Motor neuron (in vitro differentiated cells): Measurements from ENCODE around the gene SCRN1. TPM values are rescaled to one million over a fixed set of nuclear protein-coding genes. Genes with fewer than 3 reads are reported as not detected.
"Not testable (repeated sequence)": the region's sequence is repeated elsewhere in the genome, so short reads cannot be mapped to it uniquely, and the experiment has no call there.

Experiments
- ATAC-seq, 8 experiments: fragments of 200-7000 bp; cut with Tn5 transposase; replicated peaks in 6 of 8; 2 replicates each; pipeline ENCODE4 v1.8.0; 2021; ENCODE audit warnings: mild to moderate bottlenecking in 8 of 8, moderate library complexity in 8 of 8
- H3K27ac ChIP-seq, 2 donors: fragments of 250-450 bp; sonication (Bioruptor Pico); 2 replicates each; pipeline ENCODE4 v1.9.0; 2021; ENCODE audit warnings: antibody characterized with exemption in 2 of 2, mild to moderate bottlenecking in 2 of 2, moderate library complexity in 1 of 2
- H3K4me1 ChIP-seq, 2 donors: fragments of 250-450 bp; sonication (Bioruptor Pico); replicated peaks in 1 of 2; 2 replicates each; pipeline ENCODE4 v1.6.1; 2021; ENCODE audit warnings: antibody characterized with exemption in 2 of 2, mild to moderate bottlenecking in 2 of 2, moderate library complexity in 1 of 2
- H3K4me3 ChIP-seq, 5 donors: fragments of 250-450 bp; sonication (Bioruptor Pico); 2 replicates each; pipeline ENCODE4 v1.9.0; 2021; ENCODE audit warnings: antibody characterized with exemption in 5 of 5, mild to moderate bottlenecking in 5 of 5, moderate library complexity in 4 of 5
- WGBS, 10 experiments: fragments of 450-650 bp; shearing (Covaris generic); methylation state at CpG; one replicate each; pipeline ENCODE4 v1.0.0; 2022; 5-methylcytosine and 5-hydroxymethylcytosine counted together
- in situ Hi-C, 9 experiments: fragments of 400-800 bp; cut with MboI; loops; one replicate each; pipeline ENCODE4 v1.15.0; 2021; ENCODE audit warnings: low sequenced_read_pairs in 9 of 9, low pct_unique_long_range_greater_than_20kb in 2 of 9; ENCODE audit not compliant: unreplicated experiment in 9 of 9
- total RNA-seq, 8 experiments: library from RNA; unstranded; fragments of 300-600 nt; gene quantifications; 2 replicates each; pipeline versions ENCODE4 v1.2.3 to v1.2.4, GENCODE V29; 2022

Gene SCRN1
- total RNA-seq, 8 experiments from 2014 or later = 18.1 to 162 (median 106) TPM

- Histone ChIP-seq H3K4me1 (peaks cover 0 to 4% of the 10 kb centered on the region in 2 donors), H3K27ac (no peak overlapping the region), H3K4me3 (no peak overlapping the region)
- WGBS, 10 experiments = 0 to 100% (median 83%) methylated on average over 1 to 3 of the region's 4 CpGs; no CpG with 5 or more reads in 1 of the 10 experiments
- no peak for ATAC-seq
- in situ Hi-C loops = no loop called here
These were observed 75.4 kb downstream of the SCRN1 start for GRCh38 chr7:29914180-29914579.

DNA sequence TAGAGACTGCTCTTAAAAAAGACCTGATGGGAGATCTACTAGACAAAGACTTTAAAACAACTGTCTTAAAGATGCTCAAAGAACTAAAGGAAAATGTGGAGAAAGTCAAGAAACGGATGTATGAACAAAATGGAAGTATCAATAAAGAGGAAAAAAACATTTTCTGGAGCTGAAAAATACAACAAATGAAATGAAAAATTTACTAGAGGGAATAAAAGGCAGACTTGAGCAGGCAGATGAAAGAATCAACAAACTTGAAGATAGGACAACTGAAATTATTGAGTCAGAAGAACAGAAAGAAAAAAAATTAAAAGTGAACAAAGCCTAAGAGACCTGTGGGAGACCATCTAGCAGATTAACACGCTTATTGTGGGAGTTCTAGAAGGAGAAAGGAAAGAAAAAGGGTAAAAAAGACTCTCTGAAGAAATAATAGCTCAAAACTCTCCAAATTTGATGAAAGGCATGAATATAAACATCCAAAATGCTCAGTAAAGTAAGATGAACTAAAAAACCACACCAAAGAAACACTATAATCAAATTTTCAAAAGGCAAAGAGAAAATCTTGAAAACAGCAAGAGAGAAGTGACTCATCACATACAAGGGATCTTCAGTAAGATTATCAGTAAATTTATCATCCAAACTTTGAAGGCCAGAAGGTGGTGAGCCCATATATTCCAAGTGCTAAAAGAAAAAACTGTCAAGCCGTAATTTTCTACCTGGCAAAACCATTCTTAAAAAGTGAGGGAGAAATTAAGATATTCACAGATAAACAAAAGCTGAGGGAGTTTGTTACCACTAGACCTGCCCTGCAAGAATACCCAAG lies 83.2 kb downstream of the SCRN1 start:
- ATAC-seq = no peak
- H3K4me3 ChIP-seq = no peak overlapping the region
- in situ Hi-C loops = no loop called here
- no peak overlapping the region for H3K27ac ChIP-seq
- WGBS, 10 experiments = 24 to 92% (median 73%) methylated on average over 2 to 3 of the region's 3 CpGs
- no peaks in the 10 kb centered on the region for H3K4me1 ChIP-seq

GRCh38 chr7:29900745-29901144 lies 88.9 kb downstream of the SCRN1 start:
- WGBS, 10 experiments = 0 to 67% (median 67%) methylated on average over 1 of the region's 1 CpG; no CpG with 5 or more reads in 7 of the 10 experiments
- Histone ChIP-seq H3K4me1 (no peaks in the 10 kb centered on the region), H3K27ac (no peak overlapping the region), H3K4me3 (no peak overlapping the region)
- no peak for ATAC-seq
- in situ Hi-C loops = no loop called here

GRCh38 chr7:29898301-29898700 lies 91.3 kb downstream of the SCRN1 start:
- no peak overlapping the region for H3K4me3 ChIP-seq
- H3K4me1 ChIP-seq = peaks cover 10 to 17% of the 10 kb centered on the region in 2 donors
- in situ Hi-C loops = no loop called here
- H3K27ac ChIP-seq = no peak overlapping the region
- no peak for ATAC-seq
- WGBS, 10 experiments = 40 to 100% (median 72%) methylated on average over 1 to 4 of the region's 5 CpGs

DNA sequence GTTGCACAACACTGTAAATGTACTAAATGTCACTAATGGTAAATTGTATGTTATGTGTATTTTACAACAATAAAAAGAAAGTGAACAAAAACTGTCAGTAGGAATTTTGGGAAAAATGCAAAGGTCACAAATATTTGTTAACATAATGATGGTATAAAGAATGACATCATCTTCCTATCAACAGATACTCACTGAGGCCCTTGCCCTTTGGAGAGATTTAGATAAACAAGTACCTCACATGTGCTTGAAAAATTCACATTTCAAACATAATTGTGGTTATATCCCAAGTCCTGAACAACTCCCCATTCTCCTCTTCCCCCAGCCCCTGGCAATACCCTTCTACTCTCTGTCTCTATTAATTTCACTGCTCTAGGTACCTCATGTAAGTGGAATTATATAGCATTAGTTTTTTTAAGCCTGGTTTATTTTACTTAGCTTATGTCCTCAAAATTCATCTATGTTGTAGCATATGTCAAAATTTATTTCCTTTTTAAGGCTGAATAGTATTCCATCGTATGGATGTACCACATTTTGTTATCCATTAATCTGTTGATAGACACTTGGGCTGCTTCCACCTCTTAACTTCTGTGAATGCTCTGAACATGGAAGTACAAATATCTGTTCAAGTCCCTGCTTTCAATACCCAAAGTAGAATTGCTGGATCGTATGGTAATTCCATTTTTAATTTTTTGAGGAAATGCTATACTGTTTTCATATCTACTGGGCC lies 92.8 kb downstream of the SCRN1 start:
- no peak for ATAC-seq
- Histone ChIP-seq H3K4me1 (peaks cover 12 to 21% of the 10 kb centered on the region in 2 donors), H3K27ac (no peak overlapping the region), H3K4me3 (no peak overlapping the region)
- in situ Hi-C loops = no loop called here
- 43 to 100% (median 88%) methylated on average over 1 to 2 of the region's 2 CpGs for WGBS, 10 experiments

- Histone ChIP-seq H3K4me1 (peaks cover 12 to 21% of the 10 kb centered on the region in 2 donors), H3K27ac (no peak overlapping the region), H3K4me3 (no peak overlapping the region)
- ATAC-seq = peak in 2 of 8 experiments; percentile 52 to 84
- in situ Hi-C loops = no loop called here
- WGBS, 10 experiments = 0 to 100% (median 70%) methylated on average over 1 to 5 of the region's 6 CpGs; no CpG with 5 or more reads in 2 of the 10 experiments
These were observed 94.0 kb downstream of the SCRN1 start for GRCh38 chr7:29895559-29895958.

DNA sequence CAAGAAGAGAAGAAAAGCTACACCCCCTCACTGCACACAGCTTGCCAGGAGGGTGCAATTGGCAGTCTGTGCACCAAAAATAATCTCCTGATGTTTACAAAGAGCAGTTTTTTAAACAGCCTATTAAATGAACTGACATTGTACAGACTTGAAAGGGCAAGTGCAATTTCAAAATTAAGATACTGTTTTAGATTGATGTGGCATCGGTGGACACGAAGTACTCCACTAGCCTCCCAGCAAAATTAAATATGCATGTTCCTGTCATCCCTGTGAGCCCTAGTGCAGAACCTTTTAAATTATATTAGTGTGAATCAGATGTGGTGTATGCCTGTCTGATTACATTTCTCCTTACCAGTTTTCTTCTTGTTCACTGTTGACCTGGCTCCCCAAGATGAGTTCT lies 95.3 kb downstream of the SCRN1 start:
- H3K4me3 ChIP-seq = no peak overlapping the region
- 14 to 93% (median 71%) methylated on average over 2 of the region's 2 CpGs; no CpG with 5 or more reads in 6 of the 10 experiments for WGBS, 10 experiments
- peaks cover 12 to 21% of the 10 kb centered on the region in 2 donors for H3K4me1 ChIP-seq
- peak in 3 of 8 experiments; percentile 48 to 59 (median 54) for ATAC-seq
- in situ Hi-C loops = no loop called here
- H3K27ac ChIP-seq = no peak overlapping the region

GRCh38 chr7:29893351-29893965 lies 96.1 kb downstream of the SCRN1 start:
- peak; percentile 44 to 88 (median 61) for ATAC-seq
- in situ Hi-C loops = no loop called here
- Histone ChIP-seq H3K4me1 (peaks cover 12 to 21% of the 10 kb centered on the region in 2 donors), H3K27ac (peak overlapping the region; percentile 30 to 48), H3K4me3 (no peak overlapping the region)
- WGBS, 10 experiments = 0 to 67% (median 33%) methylated on average over 1 to 6 of the region's 6 CpGs; no CpG with 5 or more reads in 2 of the 10 experiments

DNA sequence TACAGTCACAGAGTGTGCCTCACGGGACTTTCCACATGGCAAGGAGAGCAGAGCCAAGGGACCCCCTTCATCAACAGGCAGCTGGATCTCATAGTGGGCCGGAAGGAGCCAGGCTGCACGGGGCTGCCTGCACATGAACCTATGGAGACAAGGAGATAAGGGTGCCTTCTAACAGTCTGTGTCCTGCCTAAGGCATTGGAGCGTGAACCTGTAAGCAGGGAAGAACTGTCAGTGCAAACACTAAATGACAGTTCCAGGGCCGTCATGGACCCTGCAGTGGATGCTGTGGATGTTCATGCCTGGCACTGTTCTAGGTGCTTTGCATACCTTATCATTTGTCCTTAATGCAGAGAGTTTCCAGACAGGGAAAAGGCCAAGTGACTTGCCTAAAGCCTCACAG lies 97.4 kb downstream of the SCRN1 start:
- WGBS, 10 experiments = 47 to 100% (median 84%) methylated on average over 1 to 4 of the region's 5 CpGs; no CpG with 5 or more reads in 4 of the 10 experiments

DNA sequence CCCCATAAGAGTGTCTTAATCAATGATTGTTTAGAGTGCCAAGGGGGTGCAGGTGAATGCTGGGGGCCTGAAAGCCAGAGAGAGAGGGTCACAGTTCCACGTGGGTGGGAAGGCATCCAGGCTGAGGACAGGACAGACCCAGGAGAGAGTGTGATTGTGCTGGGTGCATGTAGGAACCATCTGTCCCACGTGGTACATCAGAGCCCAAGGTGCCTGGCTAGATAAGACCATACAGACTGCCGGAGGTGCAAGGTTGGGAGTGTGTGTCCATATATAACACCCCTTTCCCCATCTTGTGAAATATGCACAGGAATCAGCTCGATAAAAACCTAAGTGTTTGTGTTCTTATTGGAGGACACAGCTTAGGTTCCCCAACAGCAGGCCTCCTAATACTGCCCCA lies 97.8 kb downstream of the SCRN1 start:
- in situ Hi-C loops = no loop called here
- no peak for ATAC-seq
- no peak overlapping the region for H3K4me3 ChIP-seq
- 40 to 75% (median 67%) methylated on average over 1 to 3 of the region's 4 CpGs; no CpG with 5 or more reads in 2 of the 10 experiments for WGBS, 10 experiments
- peaks cover 12 to 21% of the 10 kb centered on the region in 2 donors for H3K4me1 ChIP-seq
- H3K27ac ChIP-seq = no peak overlapping the region

More for the DNA sequence above, 97.4 kb downstream of the SCRN1 start:
- Histone ChIP-seq H3K4me3 (no peak overlapping the region), H3K27ac (no peak overlapping the region), H3K4me1 (peaks cover 12 to 21% of the 10 kb centered on the region in 2 donors)
- in situ Hi-C loops = no loop called here
- ATAC-seq = no peak

GRCh38 chr7:29890786-29891185 lies 98.8 kb downstream of the SCRN1 start:
- H3K4me3 ChIP-seq, H3K27ac ChIP-seq, ATAC-seq, in situ Hi-C loops: not testable (repeated sequence)
- H3K4me1 ChIP-seq = peaks cover 12 to 21% of the 10 kb centered on the region in 2 donors
- WGBS, 10 experiments = no CpG with 5 or more reads among the region's 14 CpGs

GRCh38 chr7:29890251-29890650 lies 99.3 kb downstream of the SCRN1 start:
- Histone ChIP-seq H3K27ac (no peak overlapping the region), H3K4me1 (peaks cover 12 to 21% of the 10 kb centered on the region in 2 donors), H3K4me3 (no peak overlapping the region)
- in situ Hi-C loops = no loop called here
- WGBS, 10 experiments = 57 to 100% (median 93%) methylated on average over 1 to 4 of the region's 4 CpGs; no CpG with 5 or more reads in 4 of the 10 experiments
- no peak for ATAC-seq

GRCh38 chr7:29889288-29889687 lies 100.3 kb downstream of the SCRN1 start:
- Histone ChIP-seq H3K4me1 (peaks cover 9 to 14% of the 10 kb centered on the region in 2 donors), H3K4me3 (no peak overlapping the region), H3K27ac (no peak overlapping the region)
- in situ Hi-C loops = no loop called here
- WGBS, 10 experiments = 13 to 100% (median 89%) methylated on average over 1 to 5 of the region's 5 CpGs; no CpG with 5 or more reads in 2 of the 10 experiments
- ATAC-seq = no peak
